HCT116 (cell line): ENCODE measurements around the gene TMED10. TPM values are rescaled to one million over a fixed set of nuclear protein-coding genes. Genes with fewer than 3 reads are reported as not detected.

Experiments
- ATAC-seq: fragments of 200-7000 bp; cut with Tn5 transposase; 2 replicates; pipeline ENCODE4 v1.9.1; 2020; ENCODE audit warnings: mild to moderate bottlenecking, moderate library complexity
- BruUV-seq: library from RNA; stranded (reverse); fragments of 400-500 nt; replicated peaks from 2 replicates; lab custom pipeline; 2021; lab: Mats Ljungman, UMichigan
- CTCF ChIA-PET: fragments of 300-600 bp; sonication (Branson Sonifier 250); formaldehyde crosslinking; loops from one replicate; lab custom pipeline; 2021; ENCODE audit warnings: antibody characterized with exemption; lab: Charles Lee
- POLR2A ChIA-PET: fragments of 300-600, 350-600 bp; sonication (Branson Sonifier 250); formaldehyde crosslinking; loops from one replicate; lab custom pipeline; 2021; ENCODE audit warnings: antibody characterized with exemption; lab: Charles Lee
- RAD21 ChIA-PET, 2 experiments: fragments of 300-600 bp; sonication (Branson Sonifier 250); formaldehyde crosslinking; loops; one replicate each; lab custom pipeline; 2023; ENCODE audit warnings: low total read pairs in 2 of 2; ENCODE audit not compliant: uncharacterized antibody in 2 of 2, unreplicated experiment in 2 of 2, low non-redundant PET in 1 of 2; lab: Charles Lee
- DNase-seq: peaks from one replicate; pipeline ENCODE4 v3.0.0-alpha.2; 2010; ENCODE audit warnings: low read depth, low spot score
- H2AFZ ChIP-seq: fragments of 200-600 bp; shearing (Covaris generic), sonication (generic); 2 replicates; pipeline ENCODE4 v1.6.1; 2017; ENCODE audit warnings: low read depth, mixed run types, mixed read lengths, antibody characterized with exemption, low read length; ENCODE audit not compliant: poor library complexity, severe bottlenecking
- H3K27ac ChIP-seq: 2 replicates; pipeline ENCODE4 v1.5.1; 2012; ENCODE audit warnings: low read depth, low read length
- H3K27me3 ChIP-seq: fragments of 200-600 bp; sonication (generic); 2 replicates; pipeline ENCODE4 v1.6.1; 2016; ENCODE audit warnings: mixed run types, low read length, mixed read lengths; ENCODE audit not compliant: insufficient read depth
- H3K36me3 ChIP-seq, 2 experiments: fragments of 200-500 bp in 1 of 2; fragments of 200-600 bp in 1 of 2; sonication (Bioruptor generic) in 1 of 2; sonication (generic) in 1 of 2; 2 replicates each; pipeline versions ENCODE4 v1.5.1 to v1.6.1; 2014 to 2016; ENCODE audit warnings: low read length in 2 of 2, inconsistent platforms in 1 of 2, mixed read lengths in 1 of 2, mixed run types in 1 of 2; ENCODE audit not compliant: insufficient read depth in 2 of 2, control insufficient read depth in 1 of 2
- H3K4me1 ChIP-seq, 2 experiments: fragments of 200-600 bp in 1 of 2; sonication (generic) in 1 of 2; 2 replicates each; pipeline versions ENCODE4 v1.5.1 to v1.6.1; 2012 to 2017; ENCODE audit warnings: low read length in 2 of 2, inconsistent platforms in 1 of 2, mild to moderate bottlenecking in 1 of 2, mixed read lengths in 1 of 2, mixed run types in 1 of 2, moderate library complexity in 1 of 2; ENCODE audit not compliant: insufficient read depth in 2 of 2, control insufficient read depth in 1 of 2
- H3K4me2 ChIP-seq: fragments of 200-600 bp; sonication (generic); 2 replicates; pipeline ENCODE4 v1.6.1; 2017; ENCODE audit warnings: mixed run types, low read length, mixed read lengths
- H3K4me3 ChIP-seq, 2 experiments: fragments of 200-600 bp in 1 of 2; sonication (generic) in 1 of 2; replicated peaks in 1 of 2; 2 replicates each; pipeline ENCODE4 v1.5.1; 2011 to 2016; ENCODE audit warnings: low read length in 2 of 2, control low read depth in 1 of 2, low read depth in 1 of 2, mild to moderate bottlenecking in 1 of 2, mixed read lengths in 1 of 2, mixed run types in 1 of 2
- H3K79me2 ChIP-seq: fragments of 200-600 bp; sonication (generic); 2 replicates; pipeline ENCODE4 v1.6.1; 2017; ENCODE audit warnings: mild to moderate bottlenecking, mixed run types, low read length, moderate library complexity, mixed read lengths; ENCODE audit not compliant: insufficient read depth
- H3K9ac ChIP-seq: fragments of 200-600 bp; sonication (generic); 2 replicates; pipeline ENCODE4 v1.6.1; 2016; ENCODE audit warnings: low read length, mixed read lengths
- H3K9me2 ChIP-seq: fragments of 200-600 bp; sonication (generic), shearing (Covaris generic); 2 replicates; pipeline ENCODE4 v1.6.1; 2017; ENCODE audit warnings: mixed run types, mild to moderate bottlenecking, moderate library complexity; ENCODE audit not compliant: insufficient read depth
- H3K9me3 ChIP-seq, 2 experiments: fragments of 200-500 bp in 1 of 2; fragments of 200-600 bp in 1 of 2; sonication (Bioruptor generic) in 1 of 2; sonication (generic) in 1 of 2; 2 replicates each; pipeline ENCODE4 v1.6.1; 2014 to 2017; ENCODE audit warnings: low read length in 2 of 2, mixed read lengths in 2 of 2, inconsistent platforms in 1 of 2, low read depth in 1 of 2, mild to moderate bottlenecking in 1 of 2, mixed run types in 1 of 2, moderate library complexity in 1 of 2; ENCODE audit not compliant: control insufficient read depth in 1 of 2, insufficient read depth in 1 of 2
- H4K20me1 ChIP-seq: fragments of 200-600 bp; sonication (generic), shearing (Covaris generic); 2 replicates; pipeline ENCODE4 v1.6.1; 2017; ENCODE audit warnings: mixed run types, mild to moderate bottlenecking, moderate library complexity; ENCODE audit not compliant: insufficient read depth
- CEBPB ChIP-seq: IDR thresholded peaks from 2 replicates; pipeline ENCODE4 v1.6.1; 2012; ENCODE audit warnings: low read depth
- EGR1 ChIP-seq: IDR thresholded peaks from 2 replicates; pipeline ENCODE4 v1.6.1; 2012; ENCODE audit warnings: low read depth
- ELF1 ChIP-seq: IDR thresholded peaks from 2 replicates; pipeline ENCODE4 v1.6.1; 2012; ENCODE audit warnings: low read depth, borderline replicate concordance
- EZH2 ChIP-seq: fragments of 200-600 bp; sonication (generic); IDR thresholded peaks from 2 replicates; pipeline ENCODE4 v1.6.1; 2017; ENCODE audit warnings: antibody characterized with exemption, mixed run types
- EZH2phosphoT487 ChIP-seq: fragments of 200-600 bp; IDR thresholded peaks from 2 replicates; pipeline ENCODE4 v1.6.1; 2018; ENCODE audit warnings: antibody characterized with exemption, borderline replicate concordance
- FOSL1 ChIP-seq: IDR thresholded peaks from 2 replicates; pipeline ENCODE4 v1.6.1; 2012; ENCODE audit warnings: low read depth
- JUND ChIP-seq: IDR thresholded peaks from 2 replicates; pipeline ENCODE4 v1.6.1; 2012
- POLR2AphosphoS5 ChIP-seq: IDR thresholded peaks from 2 replicates; pipeline ENCODE4 v1.6.1; 2011; ENCODE audit warnings: mild to moderate bottlenecking, low read depth, low read length, moderate library complexity
- RAD21 ChIP-seq: IDR thresholded peaks from 2 replicates; pipeline ENCODE4 v1.6.1; 2012; ENCODE audit warnings: low read depth, mild to moderate bottlenecking
- SIN3A ChIP-seq: IDR thresholded peaks from 2 replicates; pipeline ENCODE4 v1.6.1; 2012; ENCODE audit warnings: low read depth
- SP1 ChIP-seq: IDR thresholded peaks from 2 replicates; pipeline ENCODE4 v1.6.1; 2012; ENCODE audit warnings: low read depth
- SRF ChIP-seq: IDR thresholded peaks from 2 replicates; pipeline ENCODE4 v1.6.1; 2012; ENCODE audit warnings: low read depth
- TCF7L2 ChIP-seq: IDR thresholded peaks from 2 replicates; pipeline ENCODE4 v1.7.0; 2011; ENCODE audit warnings: borderline replicate concordance, inconsistent platforms; ENCODE audit not compliant: insufficient read depth, insufficient read length; ENCODE audit errors: extremely low read depth
- YY1 ChIP-seq: IDR thresholded peaks from 2 replicates; pipeline ENCODE4 v1.6.1; 2011; ENCODE audit warnings: low read length, low read depth, moderate library complexity, mild to moderate bottlenecking; ENCODE audit not compliant: insufficient replicate concordance; ENCODE audit errors: extremely low read depth
- ZFX ChIP-seq: fragments of 450-650 bp; IDR thresholded peaks from 2 replicates; pipeline ENCODE4 v1.6.1; 2017
- intact Hi-C: fragments of 100-400 bp; cut with micrococcal nuclease; formaldehyde crosslinking; loops from 2 replicates; pipeline ENCODE4 v1.10.0; 2022
- total RNA-seq: library from RNA; stranded (reverse); gene quantifications from one replicate; pipeline ENCODE4 v1.2.1, GENCODE V29; 2021; ENCODE audit not compliant: unreplicated experiment
- TF ChIP-seq, protein P1 (sequence below): IDR thresholded peaks from 2 replicates; pipeline ENCODE4 v1.6.1; 2012; ENCODE audit warnings: low read depth
- TF ChIP-seq, protein P2 (sequence below): IDR thresholded peaks from 2 replicates; pipeline ENCODE4 v1.6.1; 2012
- TF ChIP-seq, protein P3 (sequence below): IDR thresholded peaks from 2 replicates; pipeline ENCODE4 v1.6.1; 2012
- TF ChIP-seq, protein P4 (sequence below), 3 experiments: fragments of 200-600 bp in 1 of 3; sonication (generic) in 1 of 3; IDR thresholded peaks in 2 of 3; conservative IDR thresholded peaks in 1 of 3; 2 replicates each; pipeline ENCODE4 v1.5.1; 2012 to 2017; ENCODE audit warnings: low read depth in 2 of 3, low read length in 2 of 3, antibody characterized with exemption in 1 of 3, borderline replicate concordance in 1 of 3, control low read depth in 1 of 3, mild to moderate bottlenecking in 1 of 3, mixed read lengths in 1 of 3, mixed run types in 1 of 3, moderate library complexity in 1 of 3; ENCODE audit not compliant: insufficient read depth in 1 of 3

The TMED10 gene
- total RNA-seq, 1 experiment from 2014 or later = 303 TPM

DNA sequence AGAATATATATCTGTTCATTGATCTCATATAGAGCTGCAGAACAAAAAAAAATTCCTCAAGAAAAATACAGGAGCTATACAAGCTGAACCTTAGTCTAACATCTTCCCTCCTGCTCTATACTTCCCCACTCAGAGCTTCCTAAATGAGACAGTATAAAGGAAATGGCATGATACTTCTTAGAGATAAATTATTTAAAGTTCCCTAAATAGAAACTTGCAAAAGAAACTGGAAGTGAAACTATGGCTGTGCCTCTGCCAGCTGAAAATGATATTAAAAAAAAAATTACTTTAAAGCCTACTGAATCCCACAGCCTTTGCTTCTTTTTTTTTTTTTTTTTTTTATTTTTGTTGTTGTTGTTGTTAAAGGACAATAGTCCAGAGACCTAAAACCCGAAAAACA is 37.9 kb downstream of the TMED10 start:
- BruUV-seq = no TSS peak
- no peak overlapping the region for H3K4me3 ChIP-seq
- DNase-seq (no peak), ATAC-seq (no peak)
- no peaks in the 10 kb centered on the region for H3K9me3 ChIP-seq
- no peak overlapping the region for H3K4me2 ChIP-seq
- peaks cover 56% of the 10 kb centered on the region for H3K79me2 ChIP-seq
- no peak overlapping the region for H3K9ac ChIP-seq
- intact Hi-C loops = no loop called here
- H3K27me3 ChIP-seq = no peaks in the 10 kb centered on the region
- H2AFZ ChIP-seq = no peak overlapping the region
- RAD21 ChIA-PET = interaction anchor here in 1 of 2 experiments (0.7 kb wide), 1 partner anchor 166 kb away, joined by 3 read pairs; no protein-coding TSS in a partner anchor
- no peaks in the 10 kb centered on the region for H3K9me2 ChIP-seq
- no peaks in the 10 kb centered on the region for H3K4me1 ChIP-seq
- no peak overlapping the region for H3K27ac ChIP-seq
- H4K20me1 ChIP-seq = no peaks in the 10 kb centered on the region; the same call in 1 of the 2 replicates
- POLR2A ChIA-PET = interaction anchor here (1.8 kb wide), 1 partner anchor 161 kb away, joined by 4 read pairs; no protein-coding TSS in a partner anchor
- CTCF ChIA-PET = no interaction called here
- H3K36me3 ChIP-seq = peaks cover 0 to 21% of the 10 kb centered on the region in 2 experiments; a peak in 3 of 4 replicates
- no peak for TF ChIP-seq CEBPB
- TF ChIP-seq FOSL1 = no peak
- TF ChIP-seq TCF7L2 = no peak
- no peak for TF ChIP-seq EGR1
- TF ChIP-seq, protein P1, sequence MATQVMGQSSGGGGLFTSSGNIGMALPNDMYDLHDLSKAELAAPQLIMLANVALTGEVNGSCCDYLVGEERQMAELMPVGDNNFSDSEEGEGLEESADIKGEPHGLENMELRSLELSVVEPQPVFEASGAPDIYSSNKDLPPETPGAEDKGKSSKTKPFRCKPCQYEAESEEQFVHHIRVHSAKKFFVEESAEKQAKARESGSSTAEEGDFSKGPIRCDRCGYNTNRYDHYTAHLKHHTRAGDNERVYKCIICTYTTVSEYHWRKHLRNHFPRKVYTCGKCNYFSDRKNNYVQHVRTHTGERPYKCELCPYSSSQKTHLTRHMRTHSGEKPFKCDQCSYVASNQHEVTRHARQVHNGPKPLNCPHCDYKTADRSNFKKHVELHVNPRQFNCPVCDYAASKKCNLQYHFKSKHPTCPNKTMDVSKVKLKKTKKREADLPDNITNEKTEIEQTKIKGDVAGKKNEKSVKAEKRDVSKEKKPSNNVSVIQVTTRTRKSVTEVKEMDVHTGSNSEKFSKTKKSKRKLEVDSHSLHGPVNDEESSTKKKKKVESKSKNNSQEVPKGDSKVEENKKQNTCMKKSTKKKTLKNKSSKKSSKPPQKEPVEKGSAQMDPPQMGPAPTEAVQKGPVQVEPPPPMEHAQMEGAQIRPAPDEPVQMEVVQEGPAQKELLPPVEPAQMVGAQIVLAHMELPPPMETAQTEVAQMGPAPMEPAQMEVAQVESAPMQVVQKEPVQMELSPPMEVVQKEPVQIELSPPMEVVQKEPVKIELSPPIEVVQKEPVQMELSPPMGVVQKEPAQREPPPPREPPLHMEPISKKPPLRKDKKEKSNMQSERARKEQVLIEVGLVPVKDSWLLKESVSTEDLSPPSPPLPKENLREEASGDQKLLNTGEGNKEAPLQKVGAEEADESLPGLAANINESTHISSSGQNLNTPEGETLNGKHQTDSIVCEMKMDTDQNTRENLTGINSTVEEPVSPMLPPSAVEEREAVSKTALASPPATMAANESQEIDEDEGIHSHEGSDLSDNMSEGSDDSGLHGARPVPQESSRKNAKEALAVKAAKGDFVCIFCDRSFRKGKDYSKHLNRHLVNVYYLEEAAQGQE = no peak
- TF ChIP-seq EZH2 = no peak
- no peak for TF ChIP-seq EZH2phosphoT487
- no peak for TF ChIP-seq ZFX
- no peak for TF ChIP-seq ELF1
- no peak for TF ChIP-seq RAD21
- TF ChIP-seq, protein P2, sequence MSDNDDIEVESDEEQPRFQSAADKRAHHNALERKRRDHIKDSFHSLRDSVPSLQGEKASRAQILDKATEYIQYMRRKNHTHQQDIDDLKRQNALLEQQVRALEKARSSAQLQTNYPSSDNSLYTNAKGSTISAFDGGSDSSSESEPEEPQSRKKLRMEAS = no peak
- no peak for TF ChIP-seq YY1
- TF ChIP-seq, protein P3, sequence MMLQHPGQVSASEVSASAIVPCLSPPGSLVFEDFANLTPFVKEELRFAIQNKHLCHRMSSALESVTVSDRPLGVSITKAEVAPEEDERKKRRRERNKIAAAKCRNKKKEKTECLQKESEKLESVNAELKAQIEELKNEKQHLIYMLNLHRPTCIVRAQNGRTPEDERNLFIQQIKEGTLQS = no peak
- TF ChIP-seq SRF = no peak
- no peak for TF ChIP-seq SP1
- TF ChIP-seq JUND = no peak
- TF ChIP-seq, protein P4, sequence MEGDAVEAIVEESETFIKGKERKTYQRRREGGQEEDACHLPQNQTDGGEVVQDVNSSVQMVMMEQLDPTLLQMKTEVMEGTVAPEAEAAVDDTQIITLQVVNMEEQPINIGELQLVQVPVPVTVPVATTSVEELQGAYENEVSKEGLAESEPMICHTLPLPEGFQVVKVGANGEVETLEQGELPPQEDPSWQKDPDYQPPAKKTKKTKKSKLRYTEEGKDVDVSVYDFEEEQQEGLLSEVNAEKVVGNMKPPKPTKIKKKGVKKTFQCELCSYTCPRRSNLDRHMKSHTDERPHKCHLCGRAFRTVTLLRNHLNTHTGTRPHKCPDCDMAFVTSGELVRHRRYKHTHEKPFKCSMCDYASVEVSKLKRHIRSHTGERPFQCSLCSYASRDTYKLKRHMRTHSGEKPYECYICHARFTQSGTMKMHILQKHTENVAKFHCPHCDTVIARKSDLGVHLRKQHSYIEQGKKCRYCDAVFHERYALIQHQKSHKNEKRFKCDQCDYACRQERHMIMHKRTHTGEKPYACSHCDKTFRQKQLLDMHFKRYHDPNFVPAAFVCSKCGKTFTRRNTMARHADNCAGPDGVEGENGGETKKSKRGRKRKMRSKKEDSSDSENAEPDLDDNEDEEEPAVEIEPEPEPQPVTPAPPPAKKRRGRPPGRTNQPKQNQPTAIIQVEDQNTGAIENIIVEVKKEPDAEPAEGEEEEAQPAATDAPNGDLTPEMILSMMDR (IDR thresholded peaks at IDR 0.05 in 2 of 3, conservative IDR thresholded peaks at IDR 0.05 in 1 of 3; ENCODE audit: borderline replicate concordance in 1 of 3, insufficient read depth in 1 of 3, low read depth in 2 of 3, low read length in 2 of 3) = no peak
- TF ChIP-seq POLR2AphosphoS5 = no peak
- no peak for TF ChIP-seq SIN3A
